K562 (cell line): ENCODE data around the gene OR6Y1.

Experiments used
- ATF4 ChIP-seq: fragments of 450-650 bp; formaldehyde crosslinking; IDR thresholded peaks from 2 replicates; pipeline ENCODE4 v1.4.0; 2022; ENCODE audit warnings: mild to moderate bottlenecking, moderate library complexity
- CBX8 ChIP-seq: fragments of 200-600 bp; sonication (generic); IDR thresholded peaks from 2 replicates; pipeline ENCODE4 v1.6.1; 2012; ENCODE audit warnings: borderline replicate concordance, mixed run types, low read depth, mild to moderate bottlenecking, moderate library complexity, mixed read lengths, low read length, control low read depth, inconsistent platforms; ENCODE audit not compliant: poor library complexity, severe bottlenecking; ENCODE audit errors: extremely low read depth
- ELF1 ChIP-seq: fragments of 200-800 bp; sonication (Bioruptor generic); IDR thresholded peaks from 2 replicates; pipeline ENCODE4 v1.6.1; 2016; ENCODE audit warnings: missing genetic modification characterization, missing compliant biosample characterization
- MECOM ChIP-seq: fragments of 250-450 bp; sonication (Bioruptor Pico); IDR thresholded peaks from 2 replicates; pipeline ENCODE4 v1.8.0; 2022; ENCODE audit warnings: inconsistent platforms
- MTA3 ChIP-seq: fragments of 450-650 bp; formaldehyde crosslinking; IDR thresholded peaks from 2 replicates; pipeline ENCODE4 v1.6.1; 2017; ENCODE audit warnings: mild to moderate bottlenecking, borderline replicate concordance
- MTF1 ChIP-seq: fragments of 250-450 bp; sonication (Bioruptor Pico); IDR thresholded peaks from 2 replicates; pipeline ENCODE4 v1.9.0; 2021; ENCODE audit warnings: moderate library complexity, mild to moderate bottlenecking, inconsistent platforms, borderline replicate concordance
- MYC ChIP-seq, 2 experiments: fragments of 250-450 bp in 1 of 2; sonication (Bioruptor Pico) in 1 of 2; IDR thresholded peaks; 2 replicates each; pipeline versions ENCODE4 v1.5.1 to v1.6.1; 2012 to 2021; ENCODE audit warnings: low read depth in 2 of 2, borderline replicate concordance in 1 of 2, improper control_type of control experiment in 1 of 2, low read length in 1 of 2, mild to moderate bottlenecking in 1 of 2, moderate library complexity in 1 of 2
- SP1 ChIP-seq: sonication (generic); formaldehyde crosslinking; IDR thresholded peaks from 2 replicates; pipeline ENCODE4 v1.8.1; 2022; ENCODE audit warnings: mild to moderate bottlenecking, missing genetic modification reagents
- TARDBP ChIP-seq: fragments of 450-650 bp; IDR thresholded peaks from 2 replicates; pipeline ENCODE4 v1.6.1; 2016
- ZNF280A ChIP-seq: fragments of 450-650 bp; IDR thresholded peaks from 2 replicates; pipeline ENCODE4 v1.6.1; 2018; ENCODE audit warnings: mild to moderate bottlenecking, low read depth; ENCODE audit not compliant: partially characterized antibody

DNA sequence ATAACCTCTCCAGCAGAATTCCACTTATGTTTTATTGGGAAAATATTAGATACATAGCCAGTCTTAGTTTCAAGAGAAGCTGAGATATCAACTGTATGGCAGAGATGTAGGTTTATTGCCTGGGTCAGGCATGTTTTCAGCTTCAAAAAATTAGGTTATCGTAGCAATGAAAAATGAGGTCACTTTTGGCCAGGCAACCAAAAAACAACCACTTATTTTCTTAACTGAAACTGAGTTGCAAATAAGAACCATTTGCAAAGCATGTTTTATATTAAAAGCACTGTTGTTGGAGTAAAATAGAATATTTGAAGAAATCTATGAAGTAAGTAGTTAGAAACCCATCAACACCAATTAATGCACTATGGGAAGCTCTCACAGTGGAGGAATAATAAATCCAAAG is 5.5 kb upstream of the OR6Y1 start:
- no peak for TF ChIP-seq ZNF280A
- no peak for TF ChIP-seq MTA3
- no peak for TF ChIP-seq MYC (IDR thresholded peaks at IDR 0.05; ENCODE audit: low read depth, low read length)
- TF ChIP-seq MYC (CRISPR knock-in tag; IDR thresholded peaks at IDR 0.05; ENCODE audit: borderline replicate concordance, low read depth), result no peak
- no peak for TF ChIP-seq TARDBP
- TF ChIP-seq ELF1, result no peak
- TF ChIP-seq SP1, result no peak
- TF ChIP-seq ATF4 (CRISPR knock-in tag), result no peak
- TF ChIP-seq MTF1 (CRISPR knock-in tag), result no peak
- no peak for TF ChIP-seq MECOM (CRISPR knock-in tag)
- TF ChIP-seq CBX8, result no peak
